Activated CD4-positive, alpha-beta T cell treated with anti-CD3 and anti-CD28 coated beads, Interleukin-2, amount 50 U/mL, for 16 hours (primary cell): ENCODE measurements around the gene LIMK2.
"Not testable (repeated sequence)": the region's sequence is repeated elsewhere in the genome, so short reads cannot be mapped to it uniquely, and the experiment has no call there.

ENCODE experiments used
- DNase-seq: peaks from one replicate; pipeline ENCODE4 v3.0.0-alpha.2; 2020

Gene LIMK2

GRCh38 chr22:31211862-31212730, at the start of gene LIMK2:
TSS of gene LIMK2 (plus strand) at chr22:31212298. CDS start at chr22:31212409, 111 bp downstream.
- DNase-seq = peak; percentile 97

- no peak for DNase-seq
These were observed 41.1 kb upstream of the LIMK2 start for GRCh38 chr22:31170971-31171370.

GRCh38 chr22:31171734-31172133, 40.4 kb upstream of the LIMK2 start:
- DNase-seq = not testable (repeated sequence)

DNA sequence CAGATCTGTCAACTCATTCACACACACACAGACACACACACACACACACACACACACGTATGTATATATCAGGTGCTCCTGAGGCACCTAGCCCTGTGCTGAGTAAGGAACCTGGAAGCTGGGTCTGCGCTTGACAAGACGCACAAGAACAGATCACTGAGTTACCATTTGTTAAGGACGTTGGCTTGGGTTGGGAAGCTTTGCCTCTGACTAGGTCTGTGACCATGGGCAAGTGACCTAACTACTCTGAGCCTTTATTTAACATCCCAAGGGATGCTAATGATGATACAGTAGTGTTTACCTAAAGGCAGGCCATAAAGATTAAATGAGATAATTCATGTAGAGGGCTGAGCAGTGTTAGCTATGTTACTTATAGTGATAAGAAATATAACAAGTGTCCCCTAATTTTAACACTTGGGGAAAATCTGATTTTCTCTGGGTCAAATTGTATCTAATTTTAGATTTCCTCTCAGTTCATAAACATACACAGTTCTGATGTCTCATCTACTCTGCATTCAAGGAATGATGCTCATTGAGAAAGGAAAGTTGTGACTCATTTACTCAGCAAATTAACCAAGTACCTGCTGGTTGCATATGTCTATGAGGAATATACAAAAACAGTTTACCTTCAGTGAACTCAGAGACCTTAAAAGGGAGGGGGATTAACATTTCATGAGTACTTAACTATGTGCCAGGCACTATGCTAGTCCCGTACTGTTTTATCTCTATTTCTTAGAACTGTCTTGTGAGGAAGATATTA, 38.5 kb upstream of the LIMK2 start:
- DNase-seq = peak; percentile 43

DNA sequence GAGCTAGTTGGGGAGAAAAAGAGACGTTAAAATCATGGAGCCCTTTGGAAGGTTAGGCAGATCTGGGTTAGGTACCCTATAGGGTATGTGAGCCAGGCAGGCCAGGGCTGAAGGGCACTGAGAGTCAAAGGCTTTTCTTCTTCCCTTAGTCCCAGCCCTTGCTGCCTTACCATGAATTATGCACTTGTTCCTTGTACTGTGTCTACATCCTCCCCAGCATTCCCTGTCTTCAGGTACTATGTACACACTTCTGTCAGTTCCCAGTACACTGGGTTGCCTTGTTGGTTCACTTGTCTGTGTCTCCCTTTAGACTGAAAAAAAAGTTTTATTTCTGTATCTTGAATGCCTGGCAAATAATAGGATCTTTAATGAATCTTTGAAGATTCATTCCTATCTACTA, 35.2 kb upstream of the LIMK2 start:
- no peak for DNase-seq

- DNase-seq = no peak
These were observed 34.5 kb upstream of the LIMK2 start for GRCh38 chr22:31177420-31178162.

GRCh38 chr22:31178859-31179258, 33.2 kb upstream of the LIMK2 start:
- DNase-seq = no peak

- DNase-seq = no peak
These were observed 32.8 kb upstream of the LIMK2 start for GRCh38 chr22:31179345-31179744.

GRCh38 chr22:31184015-31184414, 28.1 kb upstream of the LIMK2 start:
- DNase-seq = no peak

DNA sequence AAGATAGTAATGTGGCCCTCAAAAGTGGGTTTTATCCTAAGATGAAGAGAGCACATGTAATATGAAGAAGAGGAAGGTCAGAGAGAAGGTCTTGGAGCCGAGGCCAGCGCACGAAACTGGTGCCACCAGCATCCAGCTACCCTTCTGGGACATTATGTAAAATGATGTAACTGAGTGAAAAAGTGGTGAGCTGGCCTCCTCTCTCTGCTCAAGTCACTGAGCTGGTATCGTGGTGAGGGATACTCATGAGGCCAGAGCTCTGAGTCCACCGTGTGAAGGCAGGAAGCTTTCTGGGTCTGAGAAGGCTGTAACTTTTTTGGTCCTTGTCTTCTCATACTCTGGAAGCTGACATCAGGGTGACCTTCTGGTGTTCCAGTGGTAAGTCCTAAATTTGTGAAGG, 27.0 kb upstream of the LIMK2 start:
- no peak for DNase-seq

- no peak for DNase-seq
These were observed 24.5 kb upstream of the LIMK2 start for GRCh38 chr22:31187627-31188026.

DNA sequence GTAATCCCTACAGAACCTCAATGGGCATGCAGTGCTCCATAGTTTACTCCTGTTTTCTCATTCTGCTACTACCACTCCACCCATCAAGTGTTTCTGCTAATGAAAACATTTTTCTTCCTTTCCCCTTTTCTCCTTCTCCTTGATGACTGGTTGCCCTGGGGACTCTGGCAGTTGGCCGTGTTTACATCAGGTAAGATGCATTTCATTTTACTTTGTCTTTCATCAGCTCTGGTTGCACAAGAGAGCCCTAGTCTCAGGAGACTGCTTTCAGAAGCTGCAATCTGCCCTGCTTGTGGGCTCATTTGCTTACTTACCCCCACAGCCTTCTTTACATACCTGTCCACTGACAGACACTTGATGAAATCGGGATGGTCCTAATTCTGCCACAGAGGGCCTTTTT, 19.6 kb upstream of the LIMK2 start:
- DNase-seq = no peak

DNA sequence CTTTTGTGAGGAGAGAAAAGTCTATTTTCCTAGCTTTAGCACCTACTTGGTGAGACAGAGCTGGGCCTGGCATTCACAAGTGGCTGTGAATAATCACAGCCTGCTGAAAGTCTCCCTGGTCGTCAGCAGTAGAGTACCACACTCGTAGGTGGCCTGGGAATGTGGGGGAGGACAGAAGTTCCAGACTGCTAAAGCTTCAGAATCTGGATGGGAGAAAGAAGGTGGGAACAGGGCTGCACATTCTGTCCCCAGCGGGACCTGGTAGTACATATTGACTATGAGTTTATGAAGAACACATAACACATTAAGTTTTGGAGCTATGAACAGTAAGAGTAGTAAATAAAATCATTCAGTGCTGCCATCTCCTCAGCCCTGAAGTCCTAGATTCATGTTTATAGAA, 19.0 kb upstream of the LIMK2 start:
- DNase-seq = no peak

GRCh38 chr22:31194681-31195080, 17.4 kb upstream of the LIMK2 start:
- not testable (repeated sequence) for DNase-seq

GRCh38 chr22:31199187-31199586, 12.9 kb upstream of the LIMK2 start:
- no peak for DNase-seq

DNA sequence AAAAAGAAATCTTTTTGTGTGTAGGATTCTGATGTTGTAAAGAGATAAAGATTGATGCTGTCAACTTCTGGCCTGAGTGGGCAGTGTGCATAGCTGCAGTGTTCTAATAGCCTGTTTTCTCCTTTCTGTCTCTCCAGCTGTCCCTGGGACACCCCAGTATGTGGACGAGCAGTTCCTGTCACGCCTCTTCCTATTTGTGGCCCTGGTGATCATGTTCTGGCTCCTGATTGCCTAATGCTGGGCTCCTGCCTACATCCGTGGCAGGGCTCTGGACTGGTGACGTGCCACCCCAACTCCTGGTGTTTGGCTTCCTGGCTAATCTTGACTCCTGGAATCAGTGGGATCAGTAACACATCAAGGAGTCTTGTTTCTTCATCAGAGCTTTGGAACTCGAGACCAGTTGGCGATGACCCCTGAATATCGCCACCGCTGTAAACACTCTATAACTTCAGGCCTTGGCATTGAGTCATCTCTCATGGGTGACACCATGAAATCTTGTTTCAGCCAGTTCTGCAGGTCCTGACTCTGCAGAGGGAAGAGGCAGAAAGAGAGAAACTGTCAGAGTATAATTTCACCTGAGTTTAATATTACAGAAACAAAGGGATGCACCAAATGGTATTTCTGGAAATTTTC, 7.6 kb upstream of the LIMK2 start:
- DNase-seq = not testable (repeated sequence)

DNA sequence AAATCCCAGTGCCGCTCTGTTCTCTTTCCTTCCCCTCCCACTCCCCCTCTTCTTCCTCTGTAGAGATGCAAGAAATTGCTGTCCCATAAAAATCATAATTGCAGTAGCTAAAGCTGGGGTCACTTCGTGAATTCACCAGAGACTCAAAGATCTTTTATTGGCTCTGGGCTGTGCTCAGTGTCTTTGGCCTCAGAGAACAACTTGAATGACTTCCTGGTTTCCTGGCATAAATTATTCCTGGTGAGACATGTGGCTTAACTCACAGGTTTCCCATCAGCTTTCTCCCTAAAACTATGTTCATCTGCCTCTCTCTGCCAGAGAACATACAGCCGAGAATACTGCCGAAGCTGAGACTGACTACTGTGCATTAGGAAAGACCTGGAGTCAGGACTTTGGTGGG, 7.0 kb upstream of the LIMK2 start:
- not testable (repeated sequence) for DNase-seq

- DNase-seq = not testable (repeated sequence)
These were observed 5.6 kb upstream of the LIMK2 start for GRCh38 chr22:31206460-31206859.

DNA sequence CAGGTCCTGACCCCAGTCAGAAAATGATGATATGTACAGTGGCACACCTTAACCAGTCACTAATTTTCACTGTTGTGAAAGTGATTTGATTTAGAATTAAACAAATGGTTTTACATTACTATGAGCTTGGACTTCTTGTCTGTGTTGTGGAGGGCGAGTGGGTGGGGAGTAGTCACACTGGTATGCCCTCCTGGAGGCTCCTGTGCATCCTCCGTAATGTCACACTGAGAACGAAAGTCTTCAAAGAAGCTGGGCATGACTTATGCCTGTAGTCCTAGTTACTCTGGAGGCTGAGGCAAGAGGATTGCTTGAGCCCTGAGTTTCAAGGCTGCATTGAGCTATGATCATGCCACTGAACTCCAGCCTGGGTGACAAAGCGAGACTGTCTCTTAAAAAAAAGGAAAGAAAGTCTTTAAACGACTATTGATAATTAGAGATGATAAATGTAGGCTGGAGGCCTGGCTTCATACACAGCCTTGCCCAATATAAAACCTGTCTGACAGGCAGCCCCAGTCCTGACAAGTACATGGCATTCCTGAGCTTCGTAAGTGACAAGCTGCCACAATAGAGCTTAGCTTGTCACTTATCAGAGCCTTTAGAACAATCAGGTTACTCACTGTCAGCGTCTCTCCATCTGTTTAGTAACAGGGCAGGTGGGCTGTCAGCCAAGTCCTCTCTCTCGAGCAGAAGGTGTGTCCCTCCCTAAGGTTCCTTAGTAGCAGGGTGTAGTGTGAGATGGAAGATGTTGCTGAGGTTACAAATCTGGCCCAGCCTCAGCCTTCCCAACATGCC, 5.0 kb upstream of the LIMK2 start:
- no peak for DNase-seq

DNA sequence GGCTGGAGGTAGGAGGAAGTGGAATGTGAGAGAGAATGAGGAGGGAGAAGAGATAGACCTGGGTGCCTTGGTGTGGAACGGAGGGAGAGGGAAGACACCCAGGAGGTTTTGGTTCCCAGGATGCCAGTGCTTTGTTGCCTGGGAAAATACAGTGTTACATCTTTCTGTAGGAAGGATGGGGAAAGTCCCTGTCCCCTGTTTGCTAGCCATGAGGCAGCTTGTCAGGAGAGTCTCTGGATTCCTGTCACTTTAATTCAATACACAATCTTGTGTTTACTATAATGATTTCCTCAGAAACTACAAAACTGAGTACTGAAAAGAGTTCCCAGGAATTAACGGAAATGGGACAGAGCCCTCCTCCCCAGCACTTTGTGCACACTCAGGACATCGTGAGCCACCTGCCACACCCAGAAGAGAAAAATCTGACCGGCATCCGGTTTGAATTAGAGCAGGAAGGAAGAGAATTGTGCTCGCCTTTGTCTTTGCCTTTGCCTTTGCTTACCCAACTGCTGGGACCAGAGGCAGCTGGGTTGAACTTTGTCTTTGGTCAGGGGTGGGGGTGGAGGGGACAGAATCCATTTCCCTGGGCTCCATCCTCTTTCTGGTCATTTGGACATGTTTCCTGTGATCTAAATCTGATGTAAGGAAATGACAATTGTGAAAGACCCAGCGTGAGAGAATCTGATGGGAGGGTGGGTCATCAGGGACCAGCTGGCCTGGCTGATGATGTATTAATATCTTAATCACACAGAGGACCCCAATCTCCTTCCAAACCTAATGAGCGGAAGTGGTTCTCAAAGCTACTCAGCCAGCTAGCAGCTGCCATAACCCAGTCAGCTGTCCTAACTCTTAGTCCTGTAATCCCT, 1.3 kb upstream of the LIMK2 start:
- peak; percentile 42 for DNase-seq

DNA sequence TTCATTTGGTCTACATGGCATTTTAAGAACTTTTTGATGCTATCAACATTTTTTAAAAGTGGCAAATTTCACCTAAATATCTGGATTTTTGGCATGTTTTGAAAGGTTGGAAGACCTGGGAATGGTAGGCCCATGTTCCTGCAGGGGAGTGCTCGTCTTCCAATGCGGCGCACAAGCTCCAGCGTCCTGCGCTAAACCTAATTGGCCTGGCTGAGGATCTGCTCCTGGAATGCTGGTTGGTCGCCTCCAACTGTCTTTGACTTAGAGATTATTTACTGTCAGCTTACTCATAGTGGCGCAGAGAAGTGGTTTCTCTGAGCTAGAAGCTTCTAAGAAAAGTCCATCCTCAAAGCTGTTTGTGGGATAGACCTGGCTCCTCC, 626 bp upstream of the LIMK2 start:
- no peak for DNase-seq
